HG03060 (cell line): ENCODE data around the gene BCL11A.

Experiments used
- ATAC-seq: cut with Tn5 transposase; IDR thresholded peaks from one replicate; pipeline ENCODE4 v1.9.1; 2021; ENCODE audit warnings: low read depth, moderate number of reproducible peaks; ENCODE audit not compliant: unreplicated experiment

The BCL11A gene

DNA sequence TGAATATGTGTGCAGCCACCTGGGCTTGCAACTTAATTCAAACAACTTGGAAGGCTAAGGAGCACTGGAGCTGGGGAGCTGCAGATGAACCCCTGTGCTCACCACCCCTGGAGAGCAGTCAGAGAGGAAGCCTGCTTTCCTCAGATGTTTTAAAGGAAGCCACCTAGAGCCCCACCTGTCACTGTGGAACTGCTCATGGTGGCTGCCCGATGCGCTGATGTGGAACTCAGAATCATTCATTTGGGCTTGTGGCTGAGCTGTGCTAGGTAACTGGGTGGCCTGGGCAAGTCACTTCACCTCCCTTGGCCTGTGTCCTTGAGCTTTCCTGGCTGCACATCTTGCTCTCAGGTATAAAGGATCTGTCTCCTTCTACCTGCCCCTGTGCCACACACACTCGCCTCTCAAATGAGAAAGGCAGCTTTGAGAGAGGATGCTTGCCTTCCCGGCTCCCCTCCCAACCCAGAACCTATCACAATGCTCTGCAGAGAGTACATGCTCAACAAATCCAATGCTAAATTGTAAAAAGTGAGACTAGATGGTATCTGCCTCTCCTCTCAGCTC is 41.3 kb downstream of the BCL11A start:
- no peak for ATAC-seq

DNA sequence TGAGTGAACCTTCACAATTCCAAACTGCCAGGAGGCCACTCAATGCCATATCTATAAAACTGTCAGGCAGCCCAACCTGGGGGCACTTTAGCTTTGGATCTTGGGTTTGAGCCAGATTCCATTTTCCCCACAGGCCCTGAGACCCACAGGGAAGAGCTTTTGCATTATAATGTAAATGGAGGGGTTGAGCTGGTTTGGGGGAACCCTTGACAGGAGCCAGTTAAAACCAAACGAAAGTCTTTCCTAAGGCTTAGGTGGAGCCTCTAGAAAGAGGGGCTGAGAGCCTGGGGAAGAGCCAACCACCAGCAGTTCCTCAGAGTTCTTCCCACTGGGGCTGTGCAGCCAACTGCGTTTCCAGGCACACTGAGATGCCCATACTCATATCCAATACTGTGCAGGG is 42.7 kb downstream of the BCL11A start:
- ATAC-seq: no peak

DNA sequence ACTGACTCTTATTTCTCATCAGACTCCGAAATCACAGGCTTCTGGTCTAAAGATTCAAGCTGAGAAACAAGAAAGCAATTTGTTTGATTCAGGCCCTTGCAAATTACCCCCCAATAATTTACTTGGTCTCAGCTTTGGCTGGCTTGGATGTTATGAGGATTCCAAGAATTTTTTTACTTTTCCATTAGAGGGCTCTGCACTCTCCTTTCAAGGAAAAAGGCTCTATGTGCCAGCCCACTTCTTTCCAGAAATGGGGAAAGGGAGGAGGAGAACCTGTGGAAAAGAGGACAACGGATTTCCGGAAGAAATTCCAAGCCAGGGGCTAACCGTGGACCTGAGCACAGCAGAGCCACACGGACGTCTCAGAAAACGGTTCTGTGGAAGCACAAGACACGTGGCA is 44.4 kb downstream of the BCL11A start:
- no peak for ATAC-seq

DNA sequence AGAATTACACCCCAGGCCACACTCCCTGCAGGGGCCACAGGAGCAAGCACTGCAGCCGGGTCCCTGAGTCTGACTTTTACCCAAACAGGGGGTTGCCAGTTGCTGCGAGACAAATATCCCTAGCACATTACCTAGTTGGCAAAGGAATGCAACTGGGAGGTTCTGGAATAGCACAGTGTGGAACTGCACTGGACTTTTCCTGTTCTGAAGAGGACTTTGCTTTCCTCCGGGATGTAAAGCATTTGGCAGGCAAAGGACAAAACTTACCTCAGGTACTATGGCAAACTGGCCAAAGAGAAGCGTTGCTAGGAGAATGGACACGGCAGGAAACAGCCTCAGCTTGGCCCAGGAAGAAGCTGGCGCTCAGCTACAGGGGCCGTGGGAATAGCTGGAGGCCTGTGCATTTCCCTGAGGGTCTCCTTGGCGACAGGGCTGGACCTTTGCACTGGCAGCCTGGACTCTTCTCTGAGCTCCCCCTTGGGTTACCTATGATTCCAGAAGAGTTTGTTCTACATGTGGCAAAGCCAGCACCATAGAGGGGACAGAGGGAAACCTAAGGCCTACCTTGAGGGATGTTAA is 45.0 kb downstream of the BCL11A start:
- ATAC-seq: no peak

DNA sequence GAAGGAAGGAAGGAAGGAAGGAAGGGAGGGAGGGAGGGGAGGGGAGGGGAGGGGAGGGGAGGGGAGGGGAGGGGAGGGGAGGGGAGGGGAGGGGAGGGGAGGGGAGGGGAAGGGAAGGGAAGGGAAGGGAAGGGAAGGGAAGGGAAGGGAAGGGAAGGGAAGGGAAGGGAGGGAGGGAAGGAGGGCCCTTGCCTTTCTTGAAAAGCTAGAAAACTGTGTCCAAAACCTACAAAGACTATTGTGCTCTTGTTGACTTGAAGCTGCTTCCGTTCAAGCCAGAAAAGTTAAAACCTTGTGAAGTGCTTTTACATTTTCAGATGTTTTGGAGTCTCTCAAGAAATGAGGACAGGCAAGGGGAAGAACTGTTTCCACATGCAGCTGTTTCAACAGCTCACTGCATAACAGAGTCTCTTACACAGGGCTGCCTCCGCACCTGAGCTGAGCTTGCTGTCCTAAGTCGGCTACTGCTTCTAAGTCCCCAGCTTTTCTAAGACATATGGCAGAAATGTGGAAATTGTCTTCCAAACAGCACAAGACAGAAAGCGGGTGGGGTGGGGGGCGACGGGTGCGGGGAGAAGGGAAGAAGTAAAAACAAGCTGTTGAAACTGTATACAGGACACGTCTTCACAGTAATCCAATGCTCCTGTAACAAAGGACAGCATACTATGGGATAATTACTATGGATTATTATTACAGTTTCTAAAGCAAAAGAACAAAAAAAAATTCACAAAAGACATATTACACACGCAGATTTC is 46.1 kb downstream of the BCL11A start:
- ATAC-seq: no peak

DNA sequence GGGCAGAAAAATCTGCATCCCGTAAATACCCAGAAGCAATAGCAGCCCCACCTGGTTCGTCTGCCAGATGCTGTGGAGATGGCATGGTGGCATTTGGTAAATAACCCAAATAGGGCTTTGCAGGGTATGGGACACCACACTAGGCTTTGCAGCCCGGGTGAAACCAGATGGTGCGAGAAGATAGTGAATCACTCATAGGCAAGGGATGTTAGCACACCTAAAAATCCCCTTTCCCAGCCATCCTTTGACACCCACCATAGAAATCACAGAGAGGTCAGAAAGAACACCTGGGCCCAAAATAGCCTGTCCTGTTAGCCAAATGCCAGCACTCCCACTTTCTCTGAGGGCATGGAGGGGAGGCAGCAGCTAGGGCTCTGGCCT is 47.6 kb downstream of the BCL11A start:
- ATAC-seq: no peak

DNA sequence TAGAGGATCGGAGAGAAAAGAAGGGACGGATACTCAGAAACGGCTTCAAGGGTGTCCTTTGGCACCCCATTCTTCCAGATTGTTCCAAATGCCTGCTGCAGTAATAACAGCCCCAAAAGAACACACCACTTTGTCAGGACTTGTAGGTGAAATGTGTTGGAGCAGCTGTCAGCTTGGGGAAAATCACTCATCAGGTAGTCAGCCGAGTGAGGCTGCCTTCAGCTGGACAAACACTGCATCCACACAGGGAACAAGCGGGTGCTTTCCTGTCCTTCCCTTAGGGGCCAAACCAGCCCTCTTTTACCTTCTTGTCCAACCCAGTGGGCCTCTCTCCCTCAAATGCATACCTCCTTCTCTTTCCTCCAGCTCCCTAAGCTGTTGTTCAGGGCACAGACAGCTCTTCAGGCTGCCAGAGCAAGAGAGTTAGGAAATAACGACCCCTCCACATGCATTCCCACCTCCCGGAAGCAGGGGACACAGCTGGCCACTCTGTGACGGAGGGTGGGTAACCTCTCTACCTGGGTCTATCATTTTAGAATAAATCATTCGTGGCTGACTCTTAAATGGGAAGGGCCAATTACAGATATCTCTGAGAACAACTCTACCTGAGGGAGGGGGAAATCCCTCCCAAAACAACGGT is 48.1 kb downstream of the BCL11A start:
- ATAC-seq: no peak

DNA sequence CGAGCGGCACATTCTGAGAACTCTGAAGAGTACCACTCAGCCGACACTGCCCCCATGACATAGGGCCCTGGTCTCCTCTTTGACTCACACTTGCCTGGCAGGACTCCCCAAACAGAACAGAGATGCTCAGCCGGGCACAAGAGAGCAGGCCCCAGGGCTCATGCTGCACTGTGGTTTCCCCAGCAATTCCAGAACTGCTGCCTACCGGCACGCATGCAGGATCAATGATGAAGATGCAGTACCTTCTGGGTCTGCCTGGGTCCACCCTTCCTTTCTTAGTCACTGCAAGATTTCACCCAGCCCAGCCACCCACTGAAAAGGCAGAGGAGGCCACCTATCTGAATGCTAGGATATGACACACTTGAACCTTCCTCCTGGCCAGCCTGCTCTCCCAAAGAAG is 49.4 kb downstream of the BCL11A start:
- no peak for ATAC-seq

DNA sequence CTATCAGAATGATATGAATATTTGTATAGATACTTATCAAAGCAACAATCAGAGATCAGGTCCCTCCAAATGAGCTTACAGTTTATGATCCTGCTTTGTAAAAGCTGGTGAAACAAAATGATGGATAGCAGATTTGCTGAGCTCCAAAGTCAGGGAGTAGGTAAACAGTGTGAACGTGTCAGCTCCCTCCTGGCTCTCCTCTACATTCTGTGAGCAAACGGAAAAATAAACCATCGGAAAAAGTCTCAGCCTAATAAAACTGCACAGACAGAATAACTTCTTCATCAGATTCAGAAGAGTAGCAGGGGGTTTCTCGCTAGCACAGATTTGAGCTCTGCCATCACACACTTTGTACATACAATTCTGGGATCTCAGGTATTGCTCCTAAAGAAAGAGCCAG is 51.3 kb downstream of the BCL11A start:
- ATAC-seq: no peak

DNA sequence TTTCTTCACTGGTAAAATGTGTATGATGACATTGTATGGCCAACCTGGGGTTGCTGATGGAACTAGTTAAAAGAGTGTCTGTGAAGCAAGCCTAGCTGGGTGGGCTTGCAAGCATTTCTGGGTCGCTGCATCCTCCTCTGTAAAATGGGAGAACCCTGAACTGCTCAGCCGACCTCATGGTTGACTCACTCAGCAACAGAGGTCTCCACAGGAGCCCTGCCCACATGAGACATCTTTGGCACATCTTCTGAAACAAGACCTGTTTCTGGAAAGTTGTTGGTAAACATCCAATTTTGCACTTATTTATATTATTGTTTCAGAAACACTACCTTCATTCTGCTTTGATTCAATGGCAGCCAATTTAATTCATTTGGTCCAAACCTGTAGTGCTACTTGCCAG is 52.6 kb downstream of the BCL11A start:
- ATAC-seq: no peak

DNA sequence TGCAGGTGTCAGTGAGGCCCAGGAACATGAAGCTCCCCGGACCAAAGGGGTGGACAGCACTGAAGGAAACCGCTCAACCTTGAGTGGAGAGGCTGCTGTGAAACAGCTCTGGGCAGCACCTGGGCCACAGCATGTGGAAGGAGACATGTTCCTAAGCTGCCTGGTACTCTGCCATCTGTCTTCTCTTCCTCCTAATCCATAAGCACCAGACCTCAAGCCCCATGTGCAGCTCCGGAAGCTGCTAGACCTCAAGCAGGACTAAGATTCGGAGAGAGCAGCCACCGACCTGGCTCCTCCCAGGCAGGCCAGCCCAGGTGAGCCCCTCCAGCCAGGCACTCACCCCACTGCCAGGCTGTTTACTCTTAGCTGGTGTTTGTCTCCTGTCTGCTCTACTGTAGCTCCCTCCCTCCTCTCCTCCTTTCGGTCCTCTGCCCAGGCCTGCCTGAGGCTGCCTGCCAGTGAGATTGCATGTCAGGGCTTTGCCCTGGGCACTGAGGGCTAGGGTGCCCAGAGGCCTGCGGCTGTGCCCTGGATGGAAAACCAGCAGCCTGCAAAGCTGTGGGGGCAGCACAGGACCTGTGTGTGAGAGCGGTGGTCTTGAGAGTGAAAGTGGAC is 53.7 kb downstream of the BCL11A start:
- no peak for ATAC-seq

DNA sequence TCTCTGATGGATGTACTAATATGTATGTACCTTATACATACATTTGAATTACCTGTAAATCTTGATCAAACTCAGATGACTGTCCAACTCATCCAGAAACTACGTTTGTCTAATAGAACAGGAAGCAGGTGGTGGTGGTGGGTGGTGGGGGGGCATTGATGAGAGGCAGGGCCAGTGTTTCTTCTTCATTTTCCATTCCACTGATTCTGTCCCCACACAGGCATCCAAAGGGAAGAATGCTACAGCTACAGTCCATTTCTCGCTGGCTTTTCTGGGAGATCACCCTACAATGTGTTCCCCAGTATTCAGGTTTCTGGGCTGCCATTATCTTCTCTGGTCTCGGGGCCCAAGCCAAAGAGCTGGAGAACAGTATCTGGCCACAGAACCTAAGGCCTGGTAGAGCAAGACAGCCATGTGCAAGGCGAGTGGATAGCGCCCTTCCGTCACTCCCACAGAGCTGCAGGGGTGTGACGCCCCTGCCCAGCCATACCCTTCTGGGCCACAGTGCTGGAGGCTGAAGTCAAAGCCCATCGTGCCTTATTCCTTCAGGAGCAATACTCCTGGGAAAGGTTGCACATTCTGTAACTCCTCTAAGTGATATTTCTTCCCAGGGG is 54.5 kb downstream of the BCL11A start:
- ATAC-seq: no peak

DNA sequence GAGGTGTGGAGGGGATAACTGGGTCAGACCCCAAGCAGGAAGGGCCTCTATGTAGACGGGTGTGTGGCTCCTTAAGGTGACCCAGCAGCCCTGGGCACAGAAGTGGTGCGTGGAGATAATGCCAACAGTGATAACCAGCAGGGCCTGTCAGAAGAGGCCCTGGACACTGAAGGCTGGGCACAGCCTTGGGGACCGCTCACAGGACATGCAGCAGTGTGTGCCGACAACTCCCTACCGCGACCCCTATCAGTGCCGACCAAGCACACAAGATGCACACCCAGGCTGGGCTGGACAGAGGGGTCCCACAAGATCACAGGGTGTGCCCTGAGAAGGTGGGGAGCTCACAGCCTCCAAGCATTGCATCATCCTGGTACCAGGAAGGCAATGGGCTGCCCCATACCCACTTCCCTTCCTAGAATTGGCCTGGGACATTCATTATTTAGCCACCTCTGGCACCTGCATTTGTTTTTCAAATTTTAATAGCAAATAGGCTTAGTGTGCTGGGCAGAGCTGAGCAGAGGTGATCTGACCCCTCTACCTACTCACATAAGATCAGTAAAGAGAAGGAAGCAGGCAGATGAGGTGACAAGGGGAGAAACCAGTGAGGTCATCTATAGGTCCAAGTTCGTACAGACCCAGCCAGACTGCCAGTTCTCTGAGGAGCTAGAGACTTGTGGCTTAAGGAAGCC is 55.2 kb downstream of the BCL11A start:
- ATAC-seq: no peak

DNA sequence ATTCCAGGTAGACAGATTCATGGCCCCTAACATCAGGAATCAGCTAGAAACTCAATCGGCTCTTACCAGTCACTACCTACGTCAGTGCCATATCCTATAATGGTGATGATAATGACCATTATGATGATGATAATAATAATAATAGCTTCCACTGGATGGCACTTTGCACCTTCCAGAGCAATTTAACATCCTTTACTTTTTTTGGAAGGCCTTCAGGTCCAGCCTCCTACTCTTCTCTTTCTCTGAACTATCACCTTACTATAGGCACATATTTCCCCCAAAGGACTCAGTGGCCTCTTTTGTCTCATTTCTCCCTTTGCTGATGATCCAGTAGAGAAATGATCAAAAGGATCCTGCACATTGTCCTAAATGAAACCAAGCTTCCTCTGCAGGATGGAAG is 56.0 kb downstream of the BCL11A start:
- ATAC-seq: no peak

DNA sequence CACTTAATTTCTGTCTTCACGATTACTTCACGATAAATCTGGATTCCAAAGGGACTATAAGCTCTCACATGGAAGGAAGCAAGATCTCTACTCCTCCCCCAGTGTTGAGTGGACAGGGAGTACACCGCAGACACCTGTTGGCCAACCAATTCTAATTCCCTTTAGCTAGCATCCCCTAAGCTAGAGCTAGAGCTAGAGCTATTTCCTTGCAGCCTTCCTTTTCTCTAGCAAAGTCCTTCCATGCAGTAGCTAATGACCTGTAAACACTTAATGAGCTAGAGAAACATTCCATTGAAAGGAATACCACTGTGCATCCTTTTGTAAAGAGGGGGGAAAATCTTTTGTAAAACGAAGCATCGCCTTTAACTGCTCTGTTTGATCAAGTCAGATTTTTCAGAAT is 56.5 kb downstream of the BCL11A start:
- ATAC-seq: no peak

DNA sequence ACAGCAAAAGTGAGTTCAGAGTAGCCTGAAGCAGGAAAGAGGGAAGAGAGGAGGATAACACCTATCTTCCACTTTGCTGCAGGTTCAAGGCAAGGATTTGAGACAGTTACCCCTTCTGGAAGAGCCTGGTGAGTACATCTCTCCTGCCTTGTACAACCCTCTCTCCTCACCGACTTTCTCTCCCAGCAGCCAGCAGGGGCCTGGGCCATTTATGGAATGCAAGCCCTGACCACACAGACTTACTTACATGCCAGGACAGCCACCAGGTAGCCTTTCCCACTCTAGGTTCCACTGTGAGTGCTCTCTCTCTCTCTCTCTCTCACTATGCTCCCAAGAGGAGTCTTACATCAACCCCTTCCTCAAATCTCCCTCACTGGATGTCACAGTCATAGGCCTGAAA is 57.0 kb downstream of the BCL11A start:
- ATAC-seq: no peak

DNA sequence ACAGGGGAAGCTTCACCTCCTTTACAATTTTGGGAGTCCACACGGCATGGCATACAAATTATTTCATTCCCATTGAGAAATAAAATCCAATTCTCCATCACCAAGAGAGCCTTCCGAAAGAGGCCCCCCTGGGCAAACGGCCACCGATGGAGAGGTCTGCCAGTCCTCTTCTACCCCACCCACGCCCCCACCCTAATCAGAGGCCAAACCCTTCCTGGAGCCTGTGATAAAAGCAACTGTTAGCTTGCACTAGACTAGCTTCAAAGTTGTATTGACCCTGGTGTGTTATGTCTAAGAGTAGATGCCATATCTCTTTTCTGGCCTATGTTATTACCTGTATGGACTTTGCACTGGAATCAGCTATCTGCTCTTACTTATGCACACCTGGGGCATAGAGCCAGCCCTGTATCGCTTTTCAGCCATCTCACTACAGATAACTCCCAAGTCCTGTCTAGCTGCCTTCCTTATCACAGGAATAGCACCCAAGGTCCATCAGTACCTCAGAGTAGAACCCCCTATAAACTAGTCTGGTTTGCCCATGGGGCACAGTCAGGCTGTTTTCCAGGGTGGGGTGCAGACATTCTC is 58.3 kb downstream of the BCL11A start:
- no peak for ATAC-seq

DNA sequence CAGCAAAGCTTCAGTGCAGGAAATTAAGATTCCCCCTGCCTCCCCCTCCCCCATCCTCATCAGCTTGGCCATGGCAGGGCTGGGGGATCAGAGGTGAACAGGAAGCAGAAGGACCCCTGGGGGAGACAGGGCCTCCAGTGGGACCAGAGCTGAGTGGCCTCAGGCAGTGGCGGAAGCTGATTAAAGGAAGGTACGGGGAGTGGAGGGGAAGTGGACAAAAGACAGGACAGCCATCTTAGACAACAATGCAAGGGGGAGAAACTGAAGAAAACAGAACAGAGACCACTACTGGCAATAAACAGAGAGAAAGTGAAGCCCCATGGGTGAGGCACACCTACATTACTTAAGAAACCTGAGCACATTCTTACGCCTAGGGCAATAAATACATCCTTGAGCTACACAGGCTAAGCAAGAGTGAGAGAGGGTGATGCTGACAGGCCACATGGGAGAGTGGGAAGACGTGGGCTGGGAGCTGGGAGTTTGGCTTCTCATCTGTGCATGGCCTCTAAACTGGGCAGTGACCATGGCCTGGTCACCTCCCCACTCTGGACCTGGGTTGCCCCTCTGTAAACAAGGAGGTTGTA is 59.6 kb downstream of the BCL11A start:
- ATAC-seq: no peak

DNA sequence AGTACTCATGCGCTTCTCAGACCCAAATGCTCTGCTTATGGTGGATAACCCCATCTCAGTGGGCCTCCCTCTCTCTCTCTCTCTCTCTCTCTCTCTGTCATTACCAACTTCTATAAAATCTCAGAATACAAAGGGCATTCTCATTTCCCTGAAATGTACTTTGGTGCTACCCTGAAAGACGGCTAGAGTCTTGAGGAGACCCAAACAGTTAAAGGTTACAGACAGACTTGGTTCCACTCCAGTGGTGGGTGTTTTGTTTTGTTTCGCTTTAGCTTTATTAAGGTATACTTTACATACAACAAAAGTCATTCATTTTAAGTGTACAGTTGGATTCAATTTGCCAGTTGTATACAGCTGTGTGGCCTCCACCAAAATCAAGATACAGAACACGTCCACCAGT is 60.9 kb downstream of the BCL11A start:
- no peak for ATAC-seq

DNA sequence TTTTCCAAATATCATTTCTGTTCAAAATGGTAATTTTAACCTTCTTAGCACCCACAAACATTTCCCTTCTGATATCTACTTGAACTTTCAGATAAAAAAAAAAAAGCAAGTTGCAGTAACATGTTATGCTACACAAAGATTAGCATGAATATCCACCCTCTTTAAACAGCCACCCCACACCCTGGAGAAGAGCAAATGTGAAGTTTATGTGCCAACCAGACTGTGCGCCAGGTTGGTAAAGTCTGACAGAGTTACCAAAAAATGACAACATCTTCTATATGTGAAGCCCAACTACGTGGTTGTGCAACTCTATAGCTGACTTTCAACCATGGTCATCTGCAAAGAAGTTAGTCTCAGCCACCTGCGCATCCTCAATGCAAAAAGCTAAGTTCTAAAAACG is 62.6 kb downstream of the BCL11A start:
- no peak for ATAC-seq
